Stimulated activated CD4-positive, alpha-beta T cell treated with anti-CD3 and anti-CD28 coated beads, Interleukin-15, amount 100 ng/mL, for 1 hour (primary cell): ENCODE results near the gene C2orf42.
"Not testable (repeated sequence)": the region's sequence is repeated elsewhere in the genome, so short reads cannot be mapped to it uniquely, and the experiment has no call there.

ENCODE experiments used
- DNase-seq, 2 donors: peaks; one replicate each; pipeline ENCODE4 v3.0.0-alpha.2; 2020; ENCODE audit warnings: low read depth in 1 of 2, low spot score in 1 of 2

C2orf42 gene

GRCh38 chr2:70104231-70105111 is 86.3 kb downstream of the C2orf42 start:
- DNase-seq, result no peak

GRCh38 chr2:70103531-70104061 is 87.2 kb downstream of the C2orf42 start:
- no peak for DNase-seq

DNA sequence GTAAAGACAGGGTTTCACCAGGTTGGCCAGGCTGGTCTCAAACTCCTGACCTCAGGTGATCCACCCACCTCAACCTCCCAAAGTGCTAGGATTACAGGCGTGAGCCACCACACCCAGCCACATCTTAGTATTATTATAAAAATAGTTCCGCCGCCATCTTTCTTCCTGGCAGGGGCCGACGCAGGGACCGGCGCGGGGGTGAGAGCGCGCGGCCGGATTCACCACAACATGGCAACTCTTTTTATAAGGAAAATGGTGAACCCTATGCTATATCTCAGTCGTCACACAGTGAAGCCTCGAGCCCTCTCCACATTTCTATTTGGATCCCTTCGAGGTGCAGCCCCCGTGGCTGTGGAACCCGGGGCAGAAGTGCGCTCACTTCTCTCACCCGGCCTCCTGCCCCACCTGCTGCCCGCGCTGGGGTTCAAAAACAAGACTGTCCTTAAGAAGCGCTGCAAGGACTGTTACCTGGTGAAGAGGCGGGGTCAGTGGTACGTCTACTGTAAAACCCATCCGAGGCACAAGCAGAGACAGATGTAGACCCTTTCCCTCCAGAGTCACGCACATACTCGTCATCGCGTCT is 88.4 kb downstream of the C2orf42 start:
- not testable (repeated sequence) for DNase-seq

DNA sequence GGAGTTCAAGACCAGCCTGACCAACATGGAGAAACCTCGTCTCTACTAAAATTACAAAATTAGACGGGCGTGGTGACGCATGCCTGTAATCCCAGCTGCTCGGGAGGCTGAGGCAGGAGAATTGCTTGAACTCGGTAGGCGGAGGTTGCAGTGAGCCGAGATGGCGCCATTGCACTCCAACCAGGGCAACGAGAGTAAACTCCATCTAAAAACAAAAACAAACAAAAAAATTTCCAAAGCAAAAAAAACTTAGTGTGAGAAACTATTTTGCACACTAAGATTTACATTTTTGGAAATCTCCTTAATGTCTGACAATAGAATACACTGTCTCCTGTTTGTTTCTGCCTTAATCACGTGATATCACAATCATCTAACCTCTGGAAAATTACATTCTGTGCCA is 89.1 kb downstream of the C2orf42 start:
- DNase-seq, result not testable (repeated sequence)

GRCh38 chr2:70101174-70101573 is 89.6 kb downstream of the C2orf42 start:
- DNase-seq, result no peak
